ENCODE data around the gene KIAA0825. TPM values are rescaled to one million over a fixed set of nuclear protein-coding genes. Genes with fewer than 3 reads are reported as not detected.

The KIAA0825 gene
- 3.1 and 3.3 TPM in 2 replicates for total RNA-seq (2014; rRNA removed)
- 0.69 TPM for polyA plus RNA-seq (2012)

- peak; percentile 86 for DNase-seq (ENCODE audit: low read depth)
Observed at GRCh38 chr5:94618493-94619328, at the start of gene KIAA0825, which contains the start of gene SLF1. KIAA0825 (minus strand) TSS chr5:94618604; CDS start chr5:94537126, 81,478 bp downstream. SLF1 (plus strand) TSS chr5:94618669; CDS start chr5:94628811, 10,142 bp downstream.

GRCh38 chr5:94667937-94668336 is 49.5 kb upstream of the KIAA0825 start:
- DNase-seq (ENCODE audit: low read depth), result no peak

GRCh38 chr5:94661086-94661485 is 42.7 kb upstream of the KIAA0825 start:
- DNase-seq (ENCODE audit: low read depth), result no peak

- no peak for DNase-seq (ENCODE audit: low read depth)
Observed at GRCh38 chr5:94660506-94660905, 42.1 kb upstream of the KIAA0825 start.

GRCh38 chr5:94658272-94658671 is 39.9 kb upstream of the KIAA0825 start:
- DNase-seq (ENCODE audit: low read depth), result no peak

- DNase-seq (ENCODE audit: low read depth), result no peak
Observed at GRCh38 chr5:94649874-94650273, 31.5 kb upstream of the KIAA0825 start.

- DNase-seq (ENCODE audit: low read depth), result no peak
Observed at GRCh38 chr5:94646758-94647157, 28.4 kb upstream of the KIAA0825 start.

- DNase-seq (ENCODE audit: low read depth), result no peak
Observed at GRCh38 chr5:94645053-94645452, 26.6 kb upstream of the KIAA0825 start.

GRCh38 chr5:94640176-94640575 is 21.8 kb upstream of the KIAA0825 start:
- DNase-seq (ENCODE audit: low read depth), result peak; percentile 5

GRCh38 chr5:94632024-94632423 is 13.6 kb upstream of the KIAA0825 start:
- no peak for DNase-seq (ENCODE audit: low read depth)

- no peak for DNase-seq (ENCODE audit: low read depth)
Observed at GRCh38 chr5:94627191-94627590, 8.8 kb upstream of the KIAA0825 start.

- no peak for DNase-seq (ENCODE audit: low read depth)
Observed at GRCh38 chr5:94623877-94624276, 5.5 kb upstream of the KIAA0825 start.

GRCh38 chr5:94623011-94623410 is 4.6 kb upstream of the KIAA0825 start:
- no peak for DNase-seq (ENCODE audit: low read depth)

GRCh38 chr5:94621763-94622162 is 3.4 kb upstream of the KIAA0825 start:
- no peak for DNase-seq (ENCODE audit: low read depth)

- no peak for DNase-seq (ENCODE audit: low read depth)
Observed at GRCh38 chr5:94620256-94620655, 1.9 kb upstream of the KIAA0825 start.

- peak; percentile 74 for DNase-seq (ENCODE audit: low read depth)
Observed at GRCh38 chr5:94618029-94618492, 343 bp downstream of the KIAA0825 start.

- no peak for DNase-seq (ENCODE audit: low read depth)
Observed at GRCh38 chr5:94615862-94616261, 2.5 kb downstream of the KIAA0825 start.

- no peak for DNase-seq (ENCODE audit: low read depth)
Observed at GRCh38 chr5:94614156-94614805, 4.1 kb downstream of the KIAA0825 start.

- peak; percentile 20 for DNase-seq (ENCODE audit: low read depth)
Observed at GRCh38 chr5:94613583-94613982, 4.8 kb downstream of the KIAA0825 start.

- no peak for DNase-seq (ENCODE audit: low read depth)
Observed at GRCh38 chr5:94595281-94595840, 23.0 kb downstream of the KIAA0825 start.

GRCh38 chr5:94577466-94578245 is 40.7 kb downstream of the KIAA0825 start:
- peak; percentile 4 for DNase-seq (ENCODE audit: low read depth)
